GM12878 (cell line): ENCODE measurements around the gene CFP. TPM values are rescaled to one million over a fixed set of nuclear protein-coding genes. Genes with fewer than 3 reads are reported as not detected.
A peak's percentile ranks its signal among the peaks of the same experiment; 100 is the strongest.

Experiments used
- ASH2L ChIP-seq: fragments of 300-600, 200-600 bp; sonication (generic); IDR thresholded peaks from 2 replicates; pipeline ENCODE4 v1.6.1; 2017; ENCODE audit warnings: low read depth, mild to moderate bottlenecking, borderline replicate concordance
- TAF1 ChIP-seq: IDR thresholded peaks from 2 replicates; pipeline ENCODE4 v1.6.1; 2011; ENCODE audit warnings: mild to moderate bottlenecking, low read depth, low read length, borderline replicate concordance
- polyA plus RNA-seq, 11 experiments: library from polyadenylated mRNA; depleted of rRNA in 4 of 11; unstranded in 6 of 11; stranded (reverse) in 5 of 11; fragments of >200 nt; fragmentation: Nextera tagmentation in 4 of 11; fragmentation: Illumina TruSeq in 1 of 11; extraction: Ambion mirVana in 4 of 11; extraction: Trizol in 1 of 11; gene quantifications; 1 replicate in 1 of 11; 2 replicates in 10 of 11; pipeline versions ENCODE4 v1.2.1 to v1.2.3, GENCODE V29; 2011 to 2016; ENCODE audit warnings: inconsistent platforms in 2 of 11, missing spikeins in 2 of 11, low read depth in 1 of 11
- total RNA-seq, 4 experiments: library from RNA; depleted of rRNA in 3 of 4; stranded (reverse); fragments of >200 nt in 3 of 4; fragmentation: Illumina TruSeq in 1 of 4; extraction: Trizol in 1 of 4; gene quantifications; 2 replicates each; pipeline versions ENCODE4 v1.2.1 to v1.2.3, GENCODE V29; 2013 to 2021
- TF ChIP-seq, protein P1 (sequence below): fragments of 450-650 bp; formaldehyde crosslinking; IDR thresholded peaks from 2 replicates; pipeline ENCODE4 v1.5.0; 2022; ENCODE audit warnings: mild to moderate bottlenecking, missing genetic modification characterization
- TF ChIP-seq, protein P2 (sequence below): IDR thresholded peaks from 2 replicates; pipeline ENCODE4 v1.6.1; 2012; ENCODE audit warnings: improper control_type of control experiment, low read depth, low read length; ENCODE audit not compliant: insufficient replicate concordance

The CFP gene
- total and polyA plus RNA-seq, 10 of the 15 experiments (the other 5 are each of a cell fraction or from before 2014, with no cell fraction given), result 0.72 to 10.1 (median 2.8) TPM

DNA sequence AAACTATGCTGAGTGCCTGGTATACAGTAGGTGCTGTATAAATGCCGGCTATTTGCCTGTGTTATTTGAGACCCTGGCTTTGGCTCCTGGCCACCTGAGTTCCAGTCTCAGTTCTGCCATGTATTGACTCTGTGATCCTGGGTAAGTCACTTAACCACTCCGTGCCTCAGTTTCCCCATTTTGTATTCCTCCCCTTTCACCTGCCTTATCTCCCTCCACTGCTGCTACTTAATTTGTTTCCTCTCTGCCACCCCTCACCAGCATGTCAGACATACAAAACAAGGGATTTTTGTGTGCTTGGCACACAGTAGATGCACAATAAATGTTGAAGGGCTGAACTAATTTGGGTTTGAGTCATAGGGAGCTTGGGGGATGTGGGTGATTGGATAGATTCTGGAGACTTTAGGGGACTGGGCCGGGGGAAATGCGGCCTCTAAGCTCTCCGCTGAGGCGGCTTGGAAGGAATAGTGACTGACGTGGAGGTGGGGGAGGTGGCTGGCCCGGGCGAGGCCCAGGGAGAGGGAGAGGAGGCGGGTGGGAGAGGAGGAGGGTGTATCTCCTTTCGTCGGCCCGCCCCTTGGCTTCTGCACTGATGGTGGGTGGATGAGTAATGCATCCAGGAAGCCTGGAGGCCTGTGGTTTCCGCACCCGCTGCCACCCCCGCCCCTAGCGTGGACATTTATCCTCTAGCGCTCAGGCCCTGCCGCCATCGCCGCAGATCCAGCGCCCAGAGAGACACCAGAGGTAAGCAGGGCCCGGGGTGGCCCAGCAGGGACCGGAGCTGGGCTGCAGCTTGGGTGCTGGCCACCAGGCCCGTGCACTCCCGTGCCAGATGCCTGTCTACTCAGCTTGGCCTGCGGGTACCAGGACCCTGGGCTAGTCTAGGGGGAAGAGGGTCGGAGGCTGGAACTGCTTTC lies 47.7 kb downstream of the CFP start, which contains the start of gene TIMP1 (continued):
- TF ChIP-seq ASH2L, result no peak
- TF ChIP-seq, protein P1, sequence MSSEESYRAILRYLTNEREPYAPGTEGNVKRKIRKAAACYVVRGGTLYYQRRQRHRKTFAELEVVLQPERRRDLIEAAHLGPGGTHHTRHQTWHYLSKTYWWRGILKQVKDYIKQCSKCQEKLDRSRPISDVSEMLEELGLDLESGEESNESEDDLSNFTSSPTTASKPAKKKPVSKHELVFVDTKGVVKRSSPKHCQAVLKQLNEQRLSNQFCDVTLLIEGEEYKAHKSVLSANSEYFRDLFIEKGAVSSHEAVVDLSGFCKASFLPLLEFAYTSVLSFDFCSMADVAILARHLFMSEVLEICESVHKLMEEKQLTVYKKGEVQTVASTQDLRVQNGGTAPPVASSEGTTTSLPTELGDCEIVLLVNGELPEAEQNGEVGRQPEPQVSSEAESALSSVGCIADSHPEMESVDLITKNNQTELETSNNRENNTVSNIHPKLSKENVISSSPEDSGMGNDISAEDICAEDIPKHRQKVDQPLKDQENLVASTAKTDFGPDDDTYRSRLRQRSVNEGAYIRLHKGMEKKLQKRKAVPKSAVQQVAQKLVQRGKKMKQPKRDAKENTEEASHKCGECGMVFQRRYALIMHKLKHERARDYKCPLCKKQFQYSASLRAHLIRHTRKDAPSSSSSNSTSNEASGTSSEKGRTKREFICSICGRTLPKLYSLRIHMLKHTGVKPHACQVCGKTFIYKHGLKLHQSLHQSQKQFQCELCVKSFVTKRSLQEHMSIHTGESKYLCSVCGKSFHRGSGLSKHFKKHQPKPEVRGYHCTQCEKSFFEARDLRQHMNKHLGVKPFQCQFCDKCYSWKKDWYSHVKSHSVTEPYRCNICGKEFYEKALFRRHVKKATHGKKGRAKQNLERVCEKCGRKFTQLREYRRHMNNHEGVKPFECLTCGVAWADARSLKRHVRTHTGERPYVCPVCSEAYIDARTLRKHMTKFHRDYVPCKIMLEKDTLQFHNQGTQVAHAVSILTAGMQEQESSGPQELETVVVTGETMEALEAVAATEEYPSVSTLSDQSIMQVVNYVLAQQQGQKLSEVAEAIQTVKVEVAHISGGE (CRISPR knock-in tag), result no peak
- TF ChIP-seq, protein P2, sequence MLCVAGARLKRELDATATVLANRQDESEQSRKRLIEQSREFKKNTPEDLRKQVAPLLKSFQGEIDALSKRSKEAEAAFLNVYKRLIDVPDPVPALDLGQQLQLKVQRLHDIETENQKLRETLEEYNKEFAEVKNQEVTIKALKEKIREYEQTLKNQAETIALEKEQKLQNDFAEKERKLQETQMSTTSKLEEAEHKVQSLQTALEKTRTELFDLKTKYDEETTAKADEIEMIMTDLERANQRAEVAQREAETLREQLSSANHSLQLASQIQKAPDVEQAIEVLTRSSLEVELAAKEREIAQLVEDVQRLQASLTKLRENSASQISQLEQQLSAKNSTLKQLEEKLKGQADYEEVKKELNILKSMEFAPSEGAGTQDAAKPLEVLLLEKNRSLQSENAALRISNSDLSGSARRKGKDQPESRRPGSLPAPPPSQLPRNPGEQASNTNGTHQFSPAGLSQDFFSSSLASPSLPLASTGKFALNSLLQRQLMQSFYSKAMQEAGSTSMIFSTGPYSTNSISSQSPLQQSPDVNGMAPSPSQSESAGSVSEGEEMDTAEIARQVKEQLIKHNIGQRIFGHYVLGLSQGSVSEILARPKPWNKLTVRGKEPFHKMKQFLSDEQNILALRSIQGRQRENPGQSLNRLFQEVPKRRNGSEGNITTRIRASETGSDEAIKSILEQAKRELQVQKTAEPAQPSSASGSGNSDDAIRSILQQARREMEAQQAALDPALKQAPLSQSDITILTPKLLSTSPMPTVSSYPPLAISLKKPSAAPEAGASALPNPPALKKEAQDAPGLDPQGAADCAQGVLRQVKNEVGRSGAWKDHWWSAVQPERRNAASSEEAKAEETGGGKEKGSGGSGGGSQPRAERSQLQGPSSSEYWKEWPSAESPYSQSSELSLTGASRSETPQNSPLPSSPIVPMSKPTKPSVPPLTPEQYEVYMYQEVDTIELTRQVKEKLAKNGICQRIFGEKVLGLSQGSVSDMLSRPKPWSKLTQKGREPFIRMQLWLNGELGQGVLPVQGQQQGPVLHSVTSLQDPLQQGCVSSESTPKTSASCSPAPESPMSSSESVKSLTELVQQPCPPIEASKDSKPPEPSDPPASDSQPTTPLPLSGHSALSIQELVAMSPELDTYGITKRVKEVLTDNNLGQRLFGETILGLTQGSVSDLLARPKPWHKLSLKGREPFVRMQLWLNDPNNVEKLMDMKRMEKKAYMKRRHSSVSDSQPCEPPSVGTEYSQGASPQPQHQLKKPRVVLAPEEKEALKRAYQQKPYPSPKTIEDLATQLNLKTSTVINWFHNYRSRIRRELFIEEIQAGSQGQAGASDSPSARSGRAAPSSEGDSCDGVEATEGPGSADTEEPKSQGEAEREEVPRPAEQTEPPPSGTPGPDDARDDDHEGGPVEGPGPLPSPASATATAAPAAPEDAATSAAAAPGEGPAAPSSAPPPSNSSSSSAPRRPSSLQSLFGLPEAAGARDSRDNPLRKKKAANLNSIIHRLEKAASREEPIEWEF, result no peak
- 0 out of 2 replicates have a peak, but pooled peaks have one; percentile 38 for TF ChIP-seq TAF1
